GM19324 (cell line): ENCODE results near the gene CDK11A.
"Not testable (repeated sequence)": the region's sequence is repeated elsewhere in the genome, so short reads cannot be mapped to it uniquely, and the experiment has no call there.

Experiments used
- ATAC-seq: cut with Tn5 transposase; IDR thresholded peaks from one replicate; pipeline ENCODE4 v1.9.1; 2021; ENCODE audit warnings: mild to moderate bottlenecking, moderate library complexity; ENCODE audit not compliant: unreplicated experiment, low FRiP score

CDK11A gene

GRCh38 chr1:1727131-1727651 is 3.0 kb upstream of the CDK11A start:
- ATAC-seq: not testable (repeated sequence)

- not testable (repeated sequence) for ATAC-seq
Measured at GRCh38 chr1:1726088-1726487, 1.9 kb upstream of the CDK11A start.

- ATAC-seq: no peak
Measured at GRCh38 chr1:1721201-1721600, 3.0 kb downstream of the CDK11A start.

- not testable (repeated sequence) for ATAC-seq
Measured at GRCh38 chr1:1715109-1715883, 8.9 kb downstream of the CDK11A start.

- not testable (repeated sequence) for ATAC-seq
Measured at GRCh38 chr1:1707897-1708296, 16.3 kb downstream of the CDK11A start.

GRCh38 chr1:1707241-1707640 is 16.9 kb downstream of the CDK11A start:
- ATAC-seq: not testable (repeated sequence)

GRCh38 chr1:1705623-1706022 is 18.5 kb downstream of the CDK11A start:
- ATAC-seq: not testable (repeated sequence)

- ATAC-seq: not testable (repeated sequence)
Measured at GRCh38 chr1:1704284-1704957, 19.7 kb downstream of the CDK11A start.

GRCh38 chr1:1703796-1704195 is 20.4 kb downstream of the CDK11A start:
- no peak for ATAC-seq

- not testable (repeated sequence) for ATAC-seq
Measured at GRCh38 chr1:1702506-1702905, 21.7 kb downstream of the CDK11A start.

GRCh38 chr1:1700557-1700956 is 23.6 kb downstream of the CDK11A start:
- ATAC-seq: not testable (repeated sequence)

- ATAC-seq: not testable (repeated sequence)
Measured at GRCh38 chr1:1700067-1700466, 24.1 kb downstream of the CDK11A start.

- ATAC-seq: not testable (repeated sequence)
Measured at GRCh38 chr1:1699061-1699460, 25.1 kb downstream of the CDK11A start.

GRCh38 chr1:1697358-1698183 is 26.6 kb downstream of the CDK11A start:
- ATAC-seq: not testable (repeated sequence)

- ATAC-seq: not testable (repeated sequence)
Measured at GRCh38 chr1:1696431-1697357, 27.5 kb downstream of the CDK11A start.

GRCh38 chr1:1692714-1693647 is 31.2 kb downstream of the CDK11A start, which contains the start of gene SLC35E2B:
SLC35E2B (minus strand) TSS chr1:1692795; CDS start chr1:1676699, 16,096 bp downstream.
- ATAC-seq: peak; percentile 78

- ATAC-seq: peak; percentile 40
Measured at GRCh38 chr1:1692324-1692713, 31.8 kb downstream of the CDK11A start.

GRCh38 chr1:1691443-1691842 is 32.7 kb downstream of the CDK11A start:
- ATAC-seq: not testable (repeated sequence)
